DOHH2 (cell line): ENCODE results near the gene AADACL2.

Source experiments
- EZH2phosphoT487 ChIP-seq: fragments of 200-600 bp; sonication (generic); IDR thresholded peaks from 2 replicates; pipeline ENCODE4 v1.6.1; 2017; ENCODE audit warnings: borderline replicate concordance, mild to moderate bottlenecking, antibody characterized with exemption, low read length, moderate library complexity, mixed read lengths
- TF ChIP-seq, protein P1 (sequence below): fragments of 200-600 bp; sonication (generic); IDR thresholded peaks from one replicate; pipeline ENCODE4 v1.5.1; 2014; ENCODE audit warnings: antibody characterized with exemption, mild to moderate bottlenecking, low read depth, low read length; ENCODE audit not compliant: poor library complexity, severe bottlenecking

DNA sequence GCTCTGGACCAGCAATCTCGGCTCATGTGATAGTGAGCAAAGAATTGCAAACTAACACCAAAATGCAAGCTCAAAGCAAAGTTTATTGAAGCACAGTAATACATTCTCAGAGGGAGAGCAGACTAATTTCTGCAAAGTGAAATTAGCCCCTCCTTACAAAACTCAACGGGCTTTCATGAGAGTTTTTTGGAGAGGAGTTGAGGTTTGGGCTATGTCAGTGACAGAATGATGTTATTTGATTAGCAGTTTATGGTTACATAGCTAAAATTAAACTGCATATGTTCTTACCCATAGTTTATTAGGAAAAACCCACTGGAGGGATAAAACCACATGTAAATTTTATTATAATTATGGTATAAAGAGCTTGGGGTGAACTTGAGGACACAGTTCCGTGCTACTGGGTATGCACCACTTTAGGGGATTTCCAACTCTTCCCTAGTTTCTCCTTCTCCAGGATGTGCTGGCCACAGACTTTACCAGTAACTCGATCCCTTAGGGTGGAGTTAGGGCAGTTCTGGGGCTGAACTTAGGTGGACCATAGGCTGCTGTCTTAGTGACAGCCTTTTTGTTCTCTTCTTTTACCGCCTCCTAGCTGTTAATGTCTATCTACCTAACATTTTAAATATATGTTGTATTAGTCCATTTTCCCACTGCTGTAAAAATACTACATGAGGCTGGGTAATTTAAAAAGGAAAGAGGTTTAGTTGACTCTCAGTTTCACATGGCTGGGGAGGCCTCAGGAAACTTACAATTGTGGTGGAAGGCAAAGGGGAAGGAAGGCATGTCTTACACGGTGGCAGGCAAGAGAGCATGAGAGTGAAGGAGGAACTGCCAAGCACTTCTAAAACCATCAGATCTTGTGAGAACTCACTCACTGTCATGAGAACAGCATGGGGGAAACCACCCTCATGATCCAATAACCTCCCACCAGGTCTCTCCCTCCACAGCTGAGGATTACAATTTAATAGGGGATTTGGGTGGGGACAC is 8.9 kb upstream of the AADACL2 start:
- TF ChIP-seq, protein P1, sequence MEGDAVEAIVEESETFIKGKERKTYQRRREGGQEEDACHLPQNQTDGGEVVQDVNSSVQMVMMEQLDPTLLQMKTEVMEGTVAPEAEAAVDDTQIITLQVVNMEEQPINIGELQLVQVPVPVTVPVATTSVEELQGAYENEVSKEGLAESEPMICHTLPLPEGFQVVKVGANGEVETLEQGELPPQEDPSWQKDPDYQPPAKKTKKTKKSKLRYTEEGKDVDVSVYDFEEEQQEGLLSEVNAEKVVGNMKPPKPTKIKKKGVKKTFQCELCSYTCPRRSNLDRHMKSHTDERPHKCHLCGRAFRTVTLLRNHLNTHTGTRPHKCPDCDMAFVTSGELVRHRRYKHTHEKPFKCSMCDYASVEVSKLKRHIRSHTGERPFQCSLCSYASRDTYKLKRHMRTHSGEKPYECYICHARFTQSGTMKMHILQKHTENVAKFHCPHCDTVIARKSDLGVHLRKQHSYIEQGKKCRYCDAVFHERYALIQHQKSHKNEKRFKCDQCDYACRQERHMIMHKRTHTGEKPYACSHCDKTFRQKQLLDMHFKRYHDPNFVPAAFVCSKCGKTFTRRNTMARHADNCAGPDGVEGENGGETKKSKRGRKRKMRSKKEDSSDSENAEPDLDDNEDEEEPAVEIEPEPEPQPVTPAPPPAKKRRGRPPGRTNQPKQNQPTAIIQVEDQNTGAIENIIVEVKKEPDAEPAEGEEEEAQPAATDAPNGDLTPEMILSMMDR, result no peak
- TF ChIP-seq EZH2phosphoT487, result no peak
